Superior temporal gyrus (tissue), 1 donor: ENCODE data around the gene MERTK.

Experiments used
- DNase-seq: peaks from one replicate; pipeline ENCODE4 v3.0.0-alpha.2; 2016; ENCODE audit errors: extremely low spot score

MERTK gene

DNA sequence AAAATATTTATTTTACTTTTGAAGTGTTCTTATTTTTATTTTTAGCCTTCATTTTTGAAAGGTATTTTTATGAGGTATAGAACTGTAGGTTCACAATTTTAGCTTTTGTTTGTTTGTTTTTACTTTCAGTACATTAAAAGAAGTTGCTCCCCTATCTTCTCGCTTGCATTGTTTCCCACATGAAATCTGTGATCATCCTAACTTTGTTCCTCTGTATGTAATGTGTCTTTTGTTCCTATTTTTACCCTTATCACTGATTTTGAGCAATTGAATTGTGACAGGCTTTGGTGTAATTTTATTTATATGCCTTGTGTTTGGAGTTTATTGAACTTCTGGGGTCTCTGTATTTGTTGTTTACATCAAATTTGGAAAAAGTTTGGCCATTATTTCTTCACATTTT is 78.8 kb downstream of the MERTK start:
- DNase-seq, result no peak

DNA sequence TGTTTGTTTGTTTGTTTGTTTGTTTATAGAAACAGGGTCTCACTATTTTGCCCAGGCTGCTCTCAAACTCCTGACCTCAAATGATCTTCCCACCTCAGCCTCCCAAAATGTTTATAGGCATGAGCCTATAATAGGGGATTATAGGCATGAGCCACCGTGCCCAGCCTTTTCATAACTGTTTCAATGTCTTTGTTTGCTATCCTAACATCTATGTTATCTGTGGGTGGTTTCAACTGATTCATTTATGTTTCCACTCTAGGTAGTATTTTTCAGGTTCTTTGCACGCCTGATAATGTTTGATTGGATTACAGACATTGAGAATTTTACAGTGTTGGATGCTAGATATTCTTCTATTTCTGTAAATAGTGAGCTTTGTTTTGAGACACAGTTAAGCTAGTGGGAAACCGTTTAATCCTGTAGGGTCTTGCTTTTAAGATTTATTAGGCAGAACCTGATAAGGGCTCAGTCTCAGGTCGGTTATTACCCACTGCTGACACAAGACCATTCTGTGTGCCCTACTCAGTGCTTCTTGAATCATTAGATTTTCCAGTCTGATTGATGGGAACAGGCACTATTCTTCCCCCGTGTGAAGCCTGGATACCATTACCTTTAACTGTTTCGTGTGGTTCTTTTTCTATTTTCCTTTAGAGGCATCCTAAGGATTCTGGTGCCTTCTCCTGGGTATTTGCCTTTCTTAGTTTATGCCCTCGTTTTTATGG is 80.2 kb downstream of the MERTK start:
- DNase-seq, result no peak

DNA sequence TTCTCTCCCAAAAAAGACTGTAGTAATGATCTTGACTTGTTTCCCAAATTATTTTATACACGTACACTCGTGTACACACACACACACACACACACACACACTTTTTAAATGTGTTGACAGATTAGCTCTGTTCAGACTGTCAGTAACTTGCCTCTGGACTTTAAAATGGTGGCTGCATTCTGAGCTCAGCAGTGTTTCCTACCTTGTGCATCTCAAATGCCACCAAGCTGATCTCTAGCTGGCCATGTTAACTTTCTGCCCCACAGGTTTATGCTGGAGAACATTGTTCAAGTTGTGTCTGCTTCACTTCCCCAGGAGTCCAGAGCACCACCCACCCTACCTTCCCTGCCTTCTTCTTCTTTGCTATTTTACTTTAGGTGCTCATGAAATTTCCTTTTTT is 83.3 kb downstream of the MERTK start:
- no peak for DNase-seq

DNA sequence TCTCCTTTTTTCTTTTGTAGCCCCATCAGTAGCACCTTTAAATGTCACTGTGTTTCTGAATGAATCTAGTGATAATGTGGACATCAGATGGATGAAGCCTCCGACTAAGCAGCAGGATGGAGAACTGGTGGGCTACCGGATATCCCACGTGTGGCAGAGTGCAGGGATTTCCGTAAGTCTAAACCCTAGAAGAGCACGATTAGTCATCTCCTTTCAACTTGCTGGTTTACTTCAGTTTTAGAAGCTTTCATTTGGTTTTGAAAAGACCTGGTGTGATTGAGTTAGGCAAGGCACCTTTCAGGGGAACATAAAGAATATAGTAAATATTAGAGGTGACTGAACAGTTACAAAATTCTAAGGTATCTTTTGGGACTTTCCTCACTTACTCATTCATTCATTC is 84.4 kb downstream of the MERTK start:
- no peak for DNase-seq

DNA sequence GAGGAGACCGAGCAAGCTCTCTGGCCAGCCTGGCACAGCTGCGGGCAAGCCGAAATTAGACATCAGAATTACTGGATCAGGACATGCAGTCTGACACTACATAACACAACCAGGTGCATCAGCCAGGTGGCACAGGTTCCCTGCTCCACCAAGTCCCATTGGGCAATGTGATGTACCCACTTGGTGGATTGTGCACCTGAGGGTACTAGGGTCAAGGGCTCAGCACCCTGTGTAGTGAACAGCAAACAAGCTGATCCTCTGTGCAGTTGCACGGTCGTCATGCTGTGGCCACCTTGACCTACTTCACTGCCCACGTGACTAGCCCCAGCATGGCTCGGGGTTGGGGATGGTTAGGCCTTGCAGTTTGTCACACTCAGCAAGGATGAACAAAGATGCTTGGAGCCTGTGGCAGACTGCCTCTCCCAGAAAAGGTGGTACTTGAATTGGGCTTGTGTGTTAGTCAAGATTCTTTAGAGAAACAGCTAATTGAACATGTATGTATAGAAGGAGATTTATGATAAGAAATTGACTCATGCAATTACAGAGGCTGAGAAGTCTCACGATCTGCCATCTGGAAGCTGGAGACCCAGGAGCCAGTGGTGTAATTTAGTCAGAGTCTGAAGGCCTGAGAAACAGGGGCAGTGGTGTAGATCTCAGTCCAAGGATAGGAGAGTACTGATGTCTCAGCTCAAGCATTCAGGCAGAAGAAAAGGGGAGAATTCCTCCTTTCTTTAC is 85.2 kb downstream of the MERTK start:
- no peak for DNase-seq

DNA sequence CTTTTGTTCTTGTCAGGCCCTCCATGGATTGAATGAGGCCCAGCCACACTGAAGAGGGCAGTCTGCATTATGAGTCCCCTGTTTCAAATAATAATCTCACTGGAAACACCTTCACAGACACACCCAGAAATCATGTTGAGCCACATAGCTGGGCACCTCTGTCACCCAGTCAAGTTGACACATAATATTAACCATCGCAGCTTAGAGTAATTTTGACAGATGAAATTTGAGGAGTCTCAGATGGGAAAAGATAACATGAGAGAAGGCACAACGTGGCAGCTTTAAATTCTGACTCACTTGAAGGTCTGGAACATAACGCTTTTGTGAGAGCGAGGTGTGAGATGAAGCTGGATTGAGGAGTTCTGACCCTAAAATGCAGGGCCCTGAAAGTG is 85.8 kb downstream of the MERTK start:
- no peak for DNase-seq

DNA sequence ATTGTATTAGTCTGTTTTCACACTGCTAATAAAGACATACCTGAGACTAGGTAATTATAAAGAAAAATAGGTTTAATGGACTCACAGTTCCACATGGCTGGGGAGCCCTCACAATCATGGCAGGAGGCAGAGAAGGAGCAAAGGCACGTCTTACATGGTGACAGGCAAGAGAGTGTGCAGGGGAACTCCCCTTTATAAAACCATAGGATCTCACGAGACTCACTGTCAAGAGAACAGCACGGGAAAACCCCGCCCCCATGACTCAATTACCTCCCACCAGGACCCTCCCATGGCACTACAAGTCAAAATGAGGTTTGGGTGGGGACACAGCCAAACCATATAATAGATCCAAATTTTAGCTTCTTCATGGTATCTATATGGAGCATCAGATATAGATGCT is 87.1 kb downstream of the MERTK start:
- DNase-seq, result no peak

DNA sequence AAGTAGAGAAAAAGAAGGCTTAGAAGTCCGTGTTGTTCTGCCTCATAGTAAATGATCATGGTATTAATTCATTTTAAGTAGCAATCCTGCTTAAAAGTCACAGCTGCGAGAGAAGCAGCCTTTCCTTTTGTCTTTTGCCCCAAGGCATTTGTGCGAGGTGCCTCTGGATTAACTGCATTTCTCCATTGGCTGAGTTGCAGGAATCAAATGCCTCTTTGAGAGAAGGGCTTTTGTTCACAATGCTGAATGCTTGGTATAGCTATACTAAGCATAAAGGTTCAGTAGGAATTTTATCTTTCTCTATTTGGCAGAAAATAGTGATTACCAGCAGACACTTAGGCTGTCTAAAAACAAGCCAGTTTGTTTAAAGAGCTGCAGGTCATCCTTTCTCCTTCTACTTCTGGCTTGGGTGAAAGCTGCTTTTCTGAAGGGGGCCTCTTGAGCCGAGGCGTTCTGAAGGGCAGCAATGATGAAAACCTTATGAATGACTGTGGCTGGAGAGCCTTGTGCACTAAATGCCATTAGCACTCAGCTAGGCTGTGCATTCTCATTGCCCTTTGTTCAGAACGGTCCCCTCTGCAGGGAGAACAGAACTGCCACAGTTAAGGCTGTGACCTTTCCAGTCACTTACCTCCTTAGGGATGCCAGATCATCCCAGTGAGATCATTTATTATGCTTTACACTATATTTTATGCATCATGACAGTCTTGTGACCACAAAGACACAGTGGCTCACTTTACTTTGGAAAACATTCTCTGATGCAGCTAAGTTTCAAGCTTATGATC is 87.9 kb downstream of the MERTK start:
- no peak for DNase-seq

DNA sequence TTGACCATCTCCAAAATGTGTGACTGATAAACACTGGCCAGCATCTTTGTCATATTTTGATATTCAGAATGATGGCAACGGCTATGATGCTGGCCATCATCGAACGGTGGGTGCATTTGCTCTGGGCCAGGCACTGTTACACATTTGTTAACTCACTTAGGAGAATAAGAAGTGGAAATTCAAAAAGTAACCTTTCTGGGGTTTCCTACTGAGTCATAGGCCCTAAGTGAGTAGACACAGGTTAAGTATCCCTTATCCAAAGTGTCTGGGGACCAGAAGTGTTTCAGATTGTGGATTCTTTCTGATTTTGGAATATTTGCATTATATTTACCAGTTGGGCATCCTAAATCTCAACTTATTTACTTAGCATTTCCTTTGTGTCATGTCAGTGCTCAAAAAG is 92.0 kb downstream of the MERTK start:
- no peak for DNase-seq

DNA sequence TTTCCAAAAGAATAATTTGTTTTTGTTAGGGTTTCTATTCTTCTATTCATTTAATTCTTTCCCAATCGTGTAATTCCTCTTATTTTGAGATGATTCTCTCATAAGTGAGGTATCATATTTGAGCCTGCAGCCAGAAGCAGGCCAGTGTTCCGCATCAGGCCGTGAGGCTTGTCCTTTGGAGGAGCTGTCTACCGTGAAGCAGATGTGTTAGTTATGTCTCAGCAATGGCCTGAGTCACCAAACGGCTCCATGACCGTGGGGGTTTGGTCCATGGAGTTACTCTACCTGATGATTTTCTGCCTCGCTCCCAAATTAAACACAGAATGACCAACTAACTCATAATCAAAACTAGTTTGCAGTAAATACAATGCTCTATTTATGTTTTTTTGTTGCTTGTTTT is 92.4 kb downstream of the MERTK start:
- DNase-seq, result no peak

DNA sequence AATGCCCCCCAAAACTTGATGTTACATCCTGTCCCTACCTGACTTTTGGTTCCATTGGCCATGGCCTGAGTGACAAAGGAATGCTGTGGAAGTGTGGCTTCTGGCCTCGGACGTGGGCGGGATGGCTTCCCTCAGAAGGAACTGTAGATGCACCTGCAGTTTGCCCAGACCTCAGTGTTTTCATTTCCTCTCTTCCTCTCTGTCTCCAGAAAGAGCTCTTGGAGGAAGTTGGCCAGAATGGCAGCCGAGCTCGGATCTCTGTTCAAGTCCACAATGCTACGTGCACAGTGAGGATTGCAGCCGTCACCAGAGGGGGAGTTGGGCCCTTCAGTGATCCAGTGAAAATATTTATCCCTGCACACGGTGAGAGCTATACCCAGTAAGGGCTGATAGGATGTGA is 95.6 kb downstream of the MERTK start:
- no peak for DNase-seq

DNA sequence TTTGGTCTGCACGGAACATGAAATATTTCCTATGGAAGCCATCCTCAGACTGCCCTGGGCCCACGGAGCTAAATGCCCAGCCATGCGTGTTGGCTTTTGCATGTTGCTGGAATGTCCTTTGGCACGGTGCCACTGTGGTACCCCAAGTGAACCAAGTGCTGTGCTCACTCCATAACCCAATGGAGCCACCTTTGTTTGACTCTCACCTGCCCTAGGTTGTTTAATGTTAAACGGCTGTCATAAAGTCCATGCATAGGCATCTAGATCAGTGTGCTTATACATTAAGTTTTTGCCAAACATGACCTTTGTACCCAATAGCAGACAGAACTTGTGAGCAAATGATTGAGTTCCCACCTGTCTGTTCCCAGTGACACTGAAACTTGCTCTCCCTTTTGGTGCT is 96.7 kb downstream of the MERTK start:
- DNase-seq, result no peak

DNA sequence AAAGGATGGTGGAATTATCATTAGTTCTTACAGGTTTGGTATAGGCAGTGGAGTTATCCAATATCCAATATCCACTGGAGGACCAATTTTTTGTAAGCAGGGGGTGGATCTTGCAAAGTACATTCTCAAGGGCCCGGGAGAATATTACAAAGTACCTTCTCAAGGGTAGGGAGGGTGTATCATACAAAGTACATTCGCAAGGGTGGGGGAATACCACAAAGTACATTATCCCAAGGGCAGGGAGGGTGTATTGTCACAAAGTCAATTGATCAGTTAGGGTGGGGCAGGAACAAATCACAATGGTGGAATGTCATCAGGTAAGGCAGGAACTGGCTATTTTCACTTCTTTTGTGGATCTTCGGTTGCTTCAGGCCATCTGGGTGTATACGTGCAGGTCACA is 101.4 kb downstream of the MERTK start:
- no peak for DNase-seq

DNA sequence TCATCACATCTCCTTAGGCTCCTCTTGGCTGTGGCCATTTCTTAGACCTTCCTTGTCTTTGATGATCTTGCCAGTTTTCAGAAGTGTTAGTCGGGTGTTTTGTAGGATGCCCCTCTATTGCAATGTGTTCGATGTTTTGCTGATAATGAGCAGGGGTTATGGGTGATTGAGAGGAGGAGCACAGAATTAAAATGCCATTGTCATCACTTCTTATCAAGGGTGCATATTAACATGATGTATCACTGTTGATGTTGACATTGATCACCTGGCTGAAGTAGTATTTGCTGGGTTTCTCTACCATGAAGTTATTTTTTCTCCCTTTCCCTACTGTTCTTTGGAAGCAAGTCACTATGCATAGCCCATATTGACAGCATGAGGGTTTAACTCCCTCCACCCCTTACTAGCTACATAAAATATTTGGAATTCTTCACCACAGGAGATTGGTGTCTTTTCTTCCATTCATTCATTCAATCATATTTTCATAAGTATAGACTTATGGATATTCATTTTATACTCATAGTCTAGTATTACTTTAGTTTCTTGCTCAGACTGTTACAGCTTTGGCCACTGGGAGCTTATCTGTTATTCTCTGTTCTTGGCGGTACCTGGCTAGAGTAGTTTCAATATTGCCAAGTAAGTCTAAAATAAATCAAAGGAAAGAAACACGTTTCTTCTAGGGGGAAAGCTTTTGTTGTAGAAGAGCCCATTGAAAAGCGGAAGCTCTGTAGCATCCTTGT is 102.2 kb downstream of the MERTK start:
- DNase-seq, result no peak

DNA sequence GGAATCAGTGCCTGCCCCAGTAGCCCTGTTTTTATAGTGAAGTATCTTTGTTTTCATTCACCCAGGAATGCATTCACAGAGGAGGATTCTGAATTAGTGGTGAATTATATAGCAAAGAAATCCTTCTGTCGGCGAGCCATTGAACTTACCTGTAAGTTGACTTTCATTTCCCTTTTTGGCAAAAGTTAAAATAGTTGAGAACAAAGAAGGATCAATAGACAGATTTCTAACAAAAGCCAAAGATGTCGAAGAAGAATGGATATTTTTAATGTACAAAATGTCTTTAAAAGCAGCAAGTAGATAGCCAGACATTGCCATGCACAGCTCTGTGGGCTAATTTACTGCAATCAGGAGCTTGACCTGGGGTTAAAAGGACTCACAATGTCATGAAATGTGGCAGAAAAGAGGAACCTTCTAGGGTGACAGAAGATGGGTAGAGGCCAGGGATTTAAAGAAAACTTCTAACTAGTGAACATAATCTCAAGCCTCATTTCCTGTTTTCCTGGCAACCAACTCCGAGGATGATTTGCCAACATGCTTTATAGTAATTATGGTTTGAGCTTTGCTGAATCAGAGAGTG is 102.8 kb downstream of the MERTK start:
- DNase-seq, result no peak

DNA sequence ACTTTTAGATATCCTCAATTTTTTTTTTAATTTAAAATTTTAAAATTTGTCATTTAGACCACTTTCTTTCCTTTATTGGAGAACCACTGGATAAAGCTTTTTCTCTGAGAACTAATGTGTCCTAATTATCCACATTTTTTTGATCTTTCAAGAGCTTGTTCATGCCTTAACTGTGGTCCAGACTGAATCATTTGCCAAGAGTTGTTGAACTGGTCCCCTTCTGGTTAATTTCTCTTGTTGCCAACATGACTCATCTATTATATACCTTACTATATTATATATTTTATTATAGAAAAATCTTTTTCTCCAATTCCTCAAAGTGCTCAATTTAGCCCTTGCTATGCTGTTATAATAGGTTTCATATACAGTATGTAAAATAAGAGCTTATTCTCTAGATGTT is 103.5 kb downstream of the MERTK start:
- DNase-seq, result no peak

DNA sequence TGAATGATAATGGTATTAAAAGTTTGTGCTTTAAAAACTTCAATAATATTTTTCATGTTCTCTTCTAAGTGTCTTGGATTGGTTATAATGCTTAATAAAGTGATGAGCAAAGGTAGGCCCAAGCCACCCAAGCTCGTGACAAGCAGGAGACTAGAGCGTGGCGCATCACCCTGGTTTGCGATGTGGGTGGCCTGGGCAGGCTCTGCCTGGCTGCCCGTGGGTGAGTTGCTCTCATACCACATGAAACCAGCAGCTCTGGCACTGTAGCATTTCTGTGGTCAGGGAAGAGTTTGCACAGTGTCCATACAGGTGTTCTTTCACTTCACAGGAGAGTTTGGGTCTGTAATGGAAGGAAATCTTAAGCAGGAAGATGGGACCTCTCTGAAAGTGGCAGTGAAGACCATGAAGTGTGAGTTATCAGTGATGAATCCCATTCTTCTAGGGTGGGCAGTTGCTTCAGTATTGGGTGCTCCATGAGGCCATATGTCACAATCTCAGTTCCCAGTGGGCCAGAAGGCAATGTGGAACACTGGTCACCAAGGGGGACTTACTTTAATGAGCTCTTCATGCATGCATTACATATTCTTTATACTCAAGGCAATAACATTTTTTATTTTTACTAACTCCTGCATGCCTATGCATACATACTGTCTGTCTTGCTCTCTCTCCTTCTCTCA is 105.3 kb downstream of the MERTK start:
- DNase-seq, result no peak

DNA sequence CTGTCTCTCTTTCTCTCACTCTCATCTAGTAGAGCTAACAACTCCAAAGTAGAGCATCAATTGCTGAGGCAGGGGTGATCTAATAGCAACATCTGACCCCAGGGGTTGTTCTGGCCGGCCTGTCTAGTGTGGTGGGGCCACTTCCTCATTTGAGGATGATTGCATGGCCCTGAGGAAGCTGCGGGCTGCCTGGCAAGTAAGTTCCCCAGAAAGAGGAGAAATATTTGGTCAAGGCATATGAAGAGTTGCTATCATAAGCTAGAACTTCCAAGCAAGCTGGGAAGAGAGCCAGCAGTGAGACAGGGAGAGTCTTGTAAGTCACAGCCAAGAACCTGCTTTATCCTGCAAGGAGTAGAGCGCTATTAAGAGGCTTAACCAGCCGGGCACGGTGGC is 105.8 kb downstream of the MERTK start:
- peak; percentile 35 for DNase-seq

DNA sequence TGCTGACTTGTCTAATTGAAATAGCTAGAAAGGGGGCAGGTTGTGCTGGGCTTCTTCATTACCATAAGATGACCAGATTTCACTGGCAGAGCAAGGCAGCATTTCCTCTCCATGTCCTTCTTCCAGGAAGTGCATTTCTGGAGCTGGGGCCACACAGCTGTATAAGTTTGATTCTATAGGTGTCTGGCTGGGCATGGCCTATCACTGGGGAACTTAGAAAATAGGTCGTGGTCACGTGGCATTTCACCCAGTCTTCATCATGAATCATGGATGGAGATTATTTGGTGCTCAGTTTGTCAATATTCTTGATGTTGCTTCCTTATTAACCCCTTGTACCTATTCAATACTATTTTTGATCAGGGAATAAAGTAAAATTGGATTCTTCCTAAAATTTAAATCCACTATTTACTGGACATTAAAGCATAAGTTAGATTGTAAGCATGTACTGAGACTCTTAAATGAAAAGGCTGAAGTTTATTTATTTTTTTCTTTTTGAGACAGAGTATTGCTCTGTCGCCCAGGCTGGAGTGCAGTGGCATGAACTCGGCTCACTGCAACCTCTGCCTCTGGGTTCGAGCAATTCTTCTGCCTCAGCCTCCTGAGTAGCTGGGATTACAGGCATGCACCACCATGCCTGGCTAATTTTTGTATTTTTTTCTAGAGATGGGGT is 107.1 kb downstream of the MERTK start:
- no peak for DNase-seq

DNA sequence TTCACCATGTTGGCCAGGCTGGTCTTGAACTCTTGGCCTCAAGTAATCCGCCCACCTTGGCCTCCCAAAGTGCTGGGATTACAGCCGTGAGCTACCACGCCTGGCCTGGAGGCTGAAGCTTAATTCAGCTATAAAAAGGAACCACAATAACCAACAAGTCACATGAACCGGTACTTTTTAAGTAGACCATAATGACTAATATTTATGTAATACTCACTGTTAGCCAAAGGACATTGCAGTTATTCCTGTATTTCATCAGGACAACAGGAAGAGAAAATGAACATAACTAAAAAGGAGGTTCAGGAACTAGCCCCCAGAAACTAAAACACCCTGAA is 107.6 kb downstream of the MERTK start:
- no peak for DNase-seq

DNA sequence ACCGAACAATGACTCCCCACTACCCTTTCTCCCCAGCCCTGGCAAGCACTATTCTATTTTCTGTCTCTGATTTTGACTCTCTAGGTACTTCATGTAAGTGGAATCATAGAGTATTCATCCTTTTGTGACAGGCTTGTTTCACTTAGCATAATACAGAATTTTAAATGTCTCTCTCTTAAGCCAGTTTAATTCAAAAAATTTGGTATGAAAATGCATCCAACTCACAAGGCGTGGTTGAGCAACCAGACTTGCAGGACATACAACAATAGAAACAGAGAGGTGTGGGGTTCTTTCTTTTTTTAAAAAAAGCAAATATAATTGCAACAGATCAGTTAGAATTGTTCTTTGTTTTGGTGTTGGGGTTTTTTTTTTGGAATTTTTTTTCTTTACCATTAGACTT is 109.1 kb downstream of the MERTK start:
- no peak for DNase-seq
